ENCODE data around the gene ACACB. TPM values are rescaled to one million over a fixed set of nuclear protein-coding genes. Genes with fewer than 3 reads are reported as not detected.
A peak's percentile ranks its signal among the peaks of the same experiment; 100 is the strongest.

The ACACB gene
- total and polyA plus RNA-seq, 8 donors = 12.5 to 21.3 (median 15.8) TPM

- Histone ChIP-seq H3K27me3 (peaks cover 0 to 53% of the 10 kb centered on the region in 2 donors), H3K4me3 (no peak overlapping the region), H3K27ac (no peak overlapping the region), H3K4me1 (no peaks in the 10 kb centered on the region), H3K36me3 (no peaks in the 10 kb centered on the region), H3K9me3 (no peaks in the 10 kb centered on the region)
- intact Hi-C loops (cut with DNase I) = no loop called here
- DNase-seq (no peak), ATAC-seq (no peak)
- TF ChIP-seq, protein P1, sequence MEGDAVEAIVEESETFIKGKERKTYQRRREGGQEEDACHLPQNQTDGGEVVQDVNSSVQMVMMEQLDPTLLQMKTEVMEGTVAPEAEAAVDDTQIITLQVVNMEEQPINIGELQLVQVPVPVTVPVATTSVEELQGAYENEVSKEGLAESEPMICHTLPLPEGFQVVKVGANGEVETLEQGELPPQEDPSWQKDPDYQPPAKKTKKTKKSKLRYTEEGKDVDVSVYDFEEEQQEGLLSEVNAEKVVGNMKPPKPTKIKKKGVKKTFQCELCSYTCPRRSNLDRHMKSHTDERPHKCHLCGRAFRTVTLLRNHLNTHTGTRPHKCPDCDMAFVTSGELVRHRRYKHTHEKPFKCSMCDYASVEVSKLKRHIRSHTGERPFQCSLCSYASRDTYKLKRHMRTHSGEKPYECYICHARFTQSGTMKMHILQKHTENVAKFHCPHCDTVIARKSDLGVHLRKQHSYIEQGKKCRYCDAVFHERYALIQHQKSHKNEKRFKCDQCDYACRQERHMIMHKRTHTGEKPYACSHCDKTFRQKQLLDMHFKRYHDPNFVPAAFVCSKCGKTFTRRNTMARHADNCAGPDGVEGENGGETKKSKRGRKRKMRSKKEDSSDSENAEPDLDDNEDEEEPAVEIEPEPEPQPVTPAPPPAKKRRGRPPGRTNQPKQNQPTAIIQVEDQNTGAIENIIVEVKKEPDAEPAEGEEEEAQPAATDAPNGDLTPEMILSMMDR (IDR thresholded peaks at IDR 0.05) = no peak
Measured at GRCh38 chr12:109289004-109289403, 172.6 kb downstream of the ACACB start.

- Histone ChIP-seq H3K9me3 (no peaks in the 10 kb centered on the region), H3K36me3 (no peaks in the 10 kb centered on the region), H3K27ac (no peak overlapping the region), H3K27me3 (peaks cover 0 to 59% of the 10 kb centered on the region in 2 donors), H3K4me3 (no peak overlapping the region), H3K4me1 (no peaks in the 10 kb centered on the region)
- TF ChIP-seq, protein P1 (IDR thresholded peaks at IDR 0.05) = no peak
- intact Hi-C loops (cut with DNase I) = no loop called here
- DNase-seq (no peak), ATAC-seq (no peak)
Measured at GRCh38 chr12:109289551-109289950, 173.2 kb downstream of the ACACB start.

- TF ChIP-seq, protein P1 (IDR thresholded peaks at IDR 0.05) = no peak
- DNase-seq (no peak), ATAC-seq (no peak)
- H3K27me3 ChIP-seq = peaks cover 0 to 64% of the 10 kb centered on the region in 2 donors
- no peaks in the 10 kb centered on the region for H3K9me3 ChIP-seq
- no peak overlapping the region for H3K4me3 ChIP-seq
- H3K27ac ChIP-seq = no peak overlapping the region
- H3K36me3 ChIP-seq = no peaks in the 10 kb centered on the region
- intact Hi-C loops (cut with DNase I) = no loop called here
- no peaks in the 10 kb centered on the region for H3K4me1 ChIP-seq
Measured at GRCh38 chr12:109290061-109290460, 173.7 kb downstream of the ACACB start.

GRCh38 chr12:109291117-109291516 lies 174.7 kb downstream of the ACACB start:
- H3K27me3 ChIP-seq = peaks cover 0 to 70% of the 10 kb centered on the region in 2 donors
- H3K4me3 ChIP-seq = no peak overlapping the region
- no peaks in the 10 kb centered on the region for H3K4me1 ChIP-seq
- TF ChIP-seq, protein P1 (IDR thresholded peaks at IDR 0.05) = no peak
- no peak for DNase-seq
- no peak overlapping the region for H3K27ac ChIP-seq
- no peak for ATAC-seq
- intact Hi-C loops (cut with DNase I) = no loop called here
- H3K36me3 ChIP-seq = no peaks in the 10 kb centered on the region
- no peaks in the 10 kb centered on the region for H3K9me3 ChIP-seq

- peak overlapping the region in 1 of 2 donors; percentile 3 for H3K4me3 ChIP-seq
- TF ChIP-seq, protein P1 (IDR thresholded peaks at IDR 0.05) = no peak
- no peaks in the 10 kb centered on the region for H3K4me1 ChIP-seq
- DNase-seq (peak in 2 of 4 donors; percentile 46 to 81), ATAC-seq (peak; percentile 83)
- no peaks in the 10 kb centered on the region for H3K9me3 ChIP-seq
- intact Hi-C loops (cut with DNase I) = no loop called here
- no peaks in the 10 kb centered on the region for H3K36me3 ChIP-seq
- H3K27me3 ChIP-seq = peaks cover 0 to 73% of the 10 kb centered on the region in 2 donors
- no peak overlapping the region for H3K27ac ChIP-seq
Measured at GRCh38 chr12:109291521-109292341, 175.3 kb downstream of the ACACB start.
